Measurements from ENCODE around the gene RAI14. TPM values are rescaled to one million over a fixed set of nuclear protein-coding genes. Genes with fewer than 3 reads are reported as not detected.

The RAI14 gene
- total RNA-seq, 1 experiment from 2014 or later = 71.5 TPM

GRCh38 chr5:34672196-34672595 is 16.1 kb downstream of the RAI14 start:
- Mint-ChIP-seq H3K27me3 (ENCODE audit: insufficient read depth, unreplicated experiment) (no peaks in the 10 kb centered on the region), H3K27ac (ENCODE audit: unreplicated experiment) (no peak overlapping the region), H3K4me1 (ENCODE audit: low read depth, unreplicated experiment) (peaks cover 9% of the 10 kb centered on the region), H3K9me3 (ENCODE audit: unreplicated experiment) (no peaks in the 10 kb centered on the region), H3K4me3 (ENCODE audit: unreplicated experiment) (no peak overlapping the region), H3K36me3 (ENCODE audit: insufficient read depth, unreplicated experiment) (peaks cover 36% of the 10 kb centered on the region)
- no peak for TF ChIP-seq CTCF (IDR thresholded peaks at IDR 0.05; ENCODE audit: insufficient read depth in 1 of 2, low read depth in 1 of 2, low read length in 1 of 2, severe bottlenecking in 1 of 2, unreplicated experiment in 1 of 2)
- ChIA-PET CTCF (interaction anchor here (0.7 kb wide), 1 partner anchor 198 kb away, joined by 3 read pairs; no protein-coding TSS in a partner anchor), POLR2A (no interaction called here)
- DNase-seq = no peak
- no peaks in the 10 kb centered on the region for H3K27me3 ChIP-seq (replicated peaks; ENCODE audit: control insufficient read depth, insufficient read depth, low read length)
- H3K9me3 ChIP-seq = no peaks in the 10 kb centered on the region
- intact Hi-C loops (cut with micrococcal nuclease; ENCODE audit: unreplicated experiment) = no loop called here
- no peaks in the 10 kb centered on the region for H3K36me3 ChIP-seq (ENCODE audit: control insufficient read depth, insufficient read depth, low read length)
- H3K4me3 ChIP-seq (ENCODE audit: low read depth, low read length) = no peak overlapping the region
- no peaks in the 10 kb centered on the region for H3K4me1 ChIP-seq
- BruUV-seq (replicated peaks) = no TSS peak

GRCh38 chr5:34673463-34674125 is 17.5 kb downstream of the RAI14 start:
- Mint-ChIP-seq H3K36me3 (ENCODE audit: insufficient read depth, unreplicated experiment) (peaks cover 28% of the 10 kb centered on the region), H3K4me3 (ENCODE audit: unreplicated experiment) (no peak overlapping the region), H3K27ac (ENCODE audit: unreplicated experiment) (no peak overlapping the region), H3K4me1 (ENCODE audit: low read depth, unreplicated experiment) (peaks cover 12% of the 10 kb centered on the region), H3K27me3 (ENCODE audit: insufficient read depth, unreplicated experiment) (no peaks in the 10 kb centered on the region), H3K9me3 (ENCODE audit: unreplicated experiment) (no peaks in the 10 kb centered on the region)
- no TSS peak for BruUV-seq (replicated peaks)
- Histone ChIP-seq H3K9me3 (no peaks in the 10 kb centered on the region), H3K27me3 (replicated peaks; ENCODE audit: control insufficient read depth, insufficient read depth, low read length) (no peaks in the 10 kb centered on the region), H3K4me3 (ENCODE audit: low read depth, low read length) (no peak overlapping the region), H3K4me1 (no peaks in the 10 kb centered on the region; the same call in 1 of the 2 replicates), H3K36me3 (ENCODE audit: control insufficient read depth, insufficient read depth, low read length) (no peaks in the 10 kb centered on the region)
- ChIA-PET POLR2A (no interaction called here), CTCF (no interaction called here)
- DNase-seq = no peak
- intact Hi-C loops (cut with micrococcal nuclease; ENCODE audit: unreplicated experiment) = no loop called here
- no peak for TF ChIP-seq CTCF (IDR thresholded peaks at IDR 0.05; ENCODE audit: insufficient read depth in 1 of 2, low read depth in 1 of 2, low read length in 1 of 2, severe bottlenecking in 1 of 2, unreplicated experiment in 1 of 2)

GRCh38 chr5:34674187-34674586 is 18.1 kb downstream of the RAI14 start:
- no peak overlapping the region for H3K27ac Mint-ChIP-seq (ENCODE audit: unreplicated experiment)
- intact Hi-C loops (cut with micrococcal nuclease; ENCODE audit: unreplicated experiment) = no loop called here
- H3K9me3 ChIP-seq = no peaks in the 10 kb centered on the region
- POLR2A ChIA-PET = no interaction called here
- no peak overlapping the region for H3K4me3 Mint-ChIP-seq (ENCODE audit: unreplicated experiment)
- H3K36me3 Mint-ChIP-seq (ENCODE audit: insufficient read depth, unreplicated experiment) = peaks cover 22% of the 10 kb centered on the region
- peaks cover 18% of the 10 kb centered on the region for H3K4me1 Mint-ChIP-seq (ENCODE audit: low read depth, unreplicated experiment)
- TF ChIP-seq CTCF (IDR thresholded peaks at IDR 0.05; ENCODE audit: insufficient read depth in 1 of 2, low read depth in 1 of 2, low read length in 1 of 2, severe bottlenecking in 1 of 2, unreplicated experiment in 1 of 2) = no peak
- DNase-seq = no peak
- no peaks in the 10 kb centered on the region for H3K9me3 Mint-ChIP-seq (ENCODE audit: unreplicated experiment)
- CTCF ChIA-PET = no interaction called here
- no peaks in the 10 kb centered on the region; the same call in 1 of the 2 replicates for H3K4me1 ChIP-seq
- no peaks in the 10 kb centered on the region for H3K36me3 ChIP-seq (ENCODE audit: control insufficient read depth, insufficient read depth, low read length)
- H3K4me3 ChIP-seq (ENCODE audit: low read depth, low read length) = no peak overlapping the region
- BruUV-seq (replicated peaks) = no TSS peak
- no peaks in the 10 kb centered on the region for H3K27me3 ChIP-seq (replicated peaks; ENCODE audit: control insufficient read depth, insufficient read depth, low read length)
- no peaks in the 10 kb centered on the region for H3K27me3 Mint-ChIP-seq (ENCODE audit: insufficient read depth, unreplicated experiment)
